ENCODE data around the gene FAM76B.

DNA sequence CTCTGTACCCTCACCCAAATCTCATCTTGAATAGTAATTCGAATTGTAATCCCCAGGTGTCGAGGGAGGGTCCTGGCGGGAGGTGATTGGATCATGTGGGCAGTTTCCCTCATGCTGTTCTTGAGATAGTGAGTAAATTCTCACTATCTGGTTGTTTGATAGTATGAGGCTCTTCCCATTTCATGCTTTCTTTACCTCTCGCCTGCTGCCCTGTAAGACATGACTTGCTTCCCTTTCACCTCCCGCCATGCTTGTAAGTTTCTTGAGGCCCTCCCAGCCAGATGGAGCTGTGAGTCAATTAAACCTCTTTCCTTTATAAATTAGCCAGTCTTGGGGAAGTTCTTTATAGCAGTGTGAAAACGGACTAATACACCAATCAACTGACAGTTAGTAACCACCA lies 60.1 kb downstream of the FAM76B start:
- TF ChIP-seq TAF1 (CRISPR knock-in tag; IDR thresholded peaks at IDR 0.05), result no peak
- no peak for TF ChIP-seq EP300 (IDR thresholded peaks at IDR 0.05; ENCODE audit: low read depth in 2 of 2, low read length in 2 of 2)
- TF ChIP-seq EP300 (CRISPR knock-in tag; IDR thresholded peaks at IDR 0.05; ENCODE audit: borderline replicate concordance), result no peak
- TF ChIP-seq CTCF (CRISPR knock-in tag; IDR thresholded peaks at IDR 0.05), result no peak
- TF ChIP-seq, protein P1, sequence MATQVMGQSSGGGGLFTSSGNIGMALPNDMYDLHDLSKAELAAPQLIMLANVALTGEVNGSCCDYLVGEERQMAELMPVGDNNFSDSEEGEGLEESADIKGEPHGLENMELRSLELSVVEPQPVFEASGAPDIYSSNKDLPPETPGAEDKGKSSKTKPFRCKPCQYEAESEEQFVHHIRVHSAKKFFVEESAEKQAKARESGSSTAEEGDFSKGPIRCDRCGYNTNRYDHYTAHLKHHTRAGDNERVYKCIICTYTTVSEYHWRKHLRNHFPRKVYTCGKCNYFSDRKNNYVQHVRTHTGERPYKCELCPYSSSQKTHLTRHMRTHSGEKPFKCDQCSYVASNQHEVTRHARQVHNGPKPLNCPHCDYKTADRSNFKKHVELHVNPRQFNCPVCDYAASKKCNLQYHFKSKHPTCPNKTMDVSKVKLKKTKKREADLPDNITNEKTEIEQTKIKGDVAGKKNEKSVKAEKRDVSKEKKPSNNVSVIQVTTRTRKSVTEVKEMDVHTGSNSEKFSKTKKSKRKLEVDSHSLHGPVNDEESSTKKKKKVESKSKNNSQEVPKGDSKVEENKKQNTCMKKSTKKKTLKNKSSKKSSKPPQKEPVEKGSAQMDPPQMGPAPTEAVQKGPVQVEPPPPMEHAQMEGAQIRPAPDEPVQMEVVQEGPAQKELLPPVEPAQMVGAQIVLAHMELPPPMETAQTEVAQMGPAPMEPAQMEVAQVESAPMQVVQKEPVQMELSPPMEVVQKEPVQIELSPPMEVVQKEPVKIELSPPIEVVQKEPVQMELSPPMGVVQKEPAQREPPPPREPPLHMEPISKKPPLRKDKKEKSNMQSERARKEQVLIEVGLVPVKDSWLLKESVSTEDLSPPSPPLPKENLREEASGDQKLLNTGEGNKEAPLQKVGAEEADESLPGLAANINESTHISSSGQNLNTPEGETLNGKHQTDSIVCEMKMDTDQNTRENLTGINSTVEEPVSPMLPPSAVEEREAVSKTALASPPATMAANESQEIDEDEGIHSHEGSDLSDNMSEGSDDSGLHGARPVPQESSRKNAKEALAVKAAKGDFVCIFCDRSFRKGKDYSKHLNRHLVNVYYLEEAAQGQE (IDR thresholded peaks at IDR 0.05; ENCODE audit: borderline replicate concordance in 1 of 2, low read depth in 1 of 2, low read length in 2 of 2), result no peak
- no peak for TF ChIP-seq TCF7 (IDR thresholded peaks at IDR 0.05; ENCODE audit: low read depth)
